Tibial artery (tissue), 4 donors: ENCODE data around the gene TMEM82.

Source experiments
- DNase-seq, 2 donors: peaks; one replicate each; pipeline ENCODE4 v3.0.0-alpha.2; 2019
- H3K27ac ChIP-seq, 2 donors: fragments of 200-600 bp; sonication (generic) in 1 of 2; 1 replicate in 1 of 2; 2 replicates in 1 of 2; pipeline ENCODE4 v1.5.1; 2018 to 2019; ENCODE audit warnings: mild to moderate bottlenecking in 1 of 2
- H3K27me3 ChIP-seq, 2 donors: fragments of 200-600 bp; sonication (generic) in 1 of 2; one replicate each; pipeline versions ENCODE4 v1.5.1 to v1.6.0; 2016 to 2019
- H3K36me3 ChIP-seq, 3 donors: fragments of 200-600 bp; sonication (generic) in 2 of 3; one replicate each; pipeline ENCODE4 v1.5.1; 2016 to 2019; ENCODE audit warnings: mild to moderate bottlenecking in 2 of 3
- H3K4me1 ChIP-seq, 4 donors: fragments of 200-600 bp; sonication (generic) in 2 of 4; 1 replicate in 3 of 4; 2 replicates in 1 of 4; pipeline ENCODE4 v1.5.1; 2016 to 2019
- H3K4me3 ChIP-seq, 2 donors: fragments of 200-600 bp; sonication (generic) in 1 of 2; 1 replicate in 1 of 2; 2 replicates in 1 of 2; pipeline ENCODE4 v1.5.1; 2018 to 2019; ENCODE audit warnings: mild to moderate bottlenecking in 2 of 2
- H3K9me3 ChIP-seq, 3 donors: fragments of 200-600 bp; sonication (generic) in 1 of 3; one replicate each; pipeline ENCODE4 v1.5.1; 2016 to 2019
- intact Hi-C: fragments of 100-400 bp; cut with DNase I; formaldehyde crosslinking; loops from one replicate; pipeline ENCODE4 v1.15.0; 2023; ENCODE audit warnings: low total_unique reads
- TF ChIP-seq, protein P1 (sequence below), 2 experiments: fragments of 200-600 bp in 1 of 2; fragments of 450-650 bp in 1 of 2; IDR thresholded peaks; one replicate each; pipeline ENCODE4 v1.5.1; 2017 to 2019; ENCODE audit warnings: antibody characterized with exemption in 2 of 2, mild to moderate bottlenecking in 1 of 2, moderate library complexity in 1 of 2

The TMEM82 gene

DNA sequence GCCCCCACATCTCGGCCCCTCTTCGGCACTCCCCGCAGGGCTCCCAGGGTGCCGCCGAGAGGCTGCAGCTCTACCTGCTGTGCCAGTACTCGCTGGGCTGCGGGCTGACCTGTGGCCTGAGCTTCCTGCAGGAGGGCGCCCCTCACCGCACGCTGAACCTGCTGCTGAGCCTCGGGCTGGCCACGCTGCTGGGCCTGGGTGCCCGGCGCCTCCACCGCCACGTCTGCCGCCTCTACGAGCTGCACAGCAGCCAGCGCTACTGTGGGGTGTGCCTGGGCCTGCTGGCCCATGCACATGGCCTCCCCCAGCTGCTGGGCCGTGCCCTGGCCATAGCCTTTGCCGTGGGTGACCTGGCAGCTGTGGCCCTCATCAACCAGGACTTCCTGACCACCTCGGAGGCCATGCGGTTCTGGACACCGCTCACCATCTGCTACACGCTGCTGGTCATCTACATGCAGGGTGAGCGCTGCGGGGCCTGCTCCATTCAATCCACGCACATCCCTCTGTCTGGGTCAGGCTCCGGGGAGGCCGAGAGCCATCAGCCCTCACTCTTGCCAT is 1.9 kb downstream of the TMEM82 start:
- TF ChIP-seq, protein P1, sequence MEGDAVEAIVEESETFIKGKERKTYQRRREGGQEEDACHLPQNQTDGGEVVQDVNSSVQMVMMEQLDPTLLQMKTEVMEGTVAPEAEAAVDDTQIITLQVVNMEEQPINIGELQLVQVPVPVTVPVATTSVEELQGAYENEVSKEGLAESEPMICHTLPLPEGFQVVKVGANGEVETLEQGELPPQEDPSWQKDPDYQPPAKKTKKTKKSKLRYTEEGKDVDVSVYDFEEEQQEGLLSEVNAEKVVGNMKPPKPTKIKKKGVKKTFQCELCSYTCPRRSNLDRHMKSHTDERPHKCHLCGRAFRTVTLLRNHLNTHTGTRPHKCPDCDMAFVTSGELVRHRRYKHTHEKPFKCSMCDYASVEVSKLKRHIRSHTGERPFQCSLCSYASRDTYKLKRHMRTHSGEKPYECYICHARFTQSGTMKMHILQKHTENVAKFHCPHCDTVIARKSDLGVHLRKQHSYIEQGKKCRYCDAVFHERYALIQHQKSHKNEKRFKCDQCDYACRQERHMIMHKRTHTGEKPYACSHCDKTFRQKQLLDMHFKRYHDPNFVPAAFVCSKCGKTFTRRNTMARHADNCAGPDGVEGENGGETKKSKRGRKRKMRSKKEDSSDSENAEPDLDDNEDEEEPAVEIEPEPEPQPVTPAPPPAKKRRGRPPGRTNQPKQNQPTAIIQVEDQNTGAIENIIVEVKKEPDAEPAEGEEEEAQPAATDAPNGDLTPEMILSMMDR (IDR thresholded peaks at IDR 0.05), result no peak
- intact Hi-C loops, result no loop called here
- Histone ChIP-seq H3K4me1 (peaks cover 0 to 75% (median 43%) of the 10 kb centered on the region in 4 donors), H3K27me3 (no peaks in the 10 kb centered on the region), H3K36me3 (peaks cover 0 to 2% (median 0%) of the 10 kb centered on the region in 3 donors), H3K4me3 (no peak overlapping the region), H3K27ac (peak overlapping the region; percentile 29 to 97), H3K9me3 (no peaks in the 10 kb centered on the region)
- DNase-seq, result no peak

DNA sequence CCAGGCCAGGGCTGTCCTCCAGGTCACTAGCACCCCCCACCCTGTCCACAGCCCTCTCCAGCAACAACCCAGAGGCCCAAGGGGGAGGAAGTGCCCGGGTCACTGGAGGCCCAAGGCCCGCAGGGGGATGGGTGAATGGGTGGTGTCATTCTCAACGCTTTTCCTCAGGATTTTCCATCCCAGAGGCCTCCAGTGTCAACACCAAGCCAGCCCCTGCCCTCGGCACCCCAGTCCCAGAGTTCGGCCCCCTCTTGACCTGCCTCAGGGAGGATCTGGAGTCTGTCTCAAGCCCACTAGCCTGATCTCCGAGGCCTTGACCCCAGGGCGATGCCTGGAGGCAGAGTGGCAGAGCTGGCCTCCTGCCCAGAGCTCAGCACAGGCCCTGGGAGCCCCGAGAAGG is 5.1 kb downstream of the TMEM82 start:
- no peak for DNase-seq
- Histone ChIP-seq H3K4me1 (peaks cover 0 to 84% (median 56%) of the 10 kb centered on the region in 4 donors), H3K27me3 (no peaks in the 10 kb centered on the region), H3K27ac (peak overlapping the region; percentile 85 to 97), H3K9me3 (no peaks in the 10 kb centered on the region), H3K4me3 (peak overlapping the region; percentile 45), H3K36me3 (no peaks in the 10 kb centered on the region)
- TF ChIP-seq, protein P1 (IDR thresholded peaks at IDR 0.05), result no peak
- intact Hi-C loops, result no loop called here

DNA sequence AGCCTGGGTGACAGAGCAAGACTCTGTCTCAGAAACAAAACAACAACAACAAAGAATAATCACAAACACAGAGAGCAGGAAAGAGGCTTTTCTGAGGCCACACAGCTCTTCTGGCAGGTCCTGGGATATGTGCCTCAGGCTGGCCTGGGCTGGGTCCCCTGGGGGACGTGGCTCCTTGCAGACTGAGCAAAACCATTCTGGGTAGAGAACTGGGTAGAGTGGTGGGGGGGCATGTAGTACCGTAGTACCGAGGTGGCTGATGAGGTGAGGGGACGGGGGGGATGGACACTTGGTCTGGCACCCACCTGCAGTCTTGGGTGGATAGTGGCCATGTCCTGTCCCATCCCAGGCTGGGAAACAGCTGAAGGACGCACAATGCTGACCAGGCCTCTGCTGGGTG is 6.0 kb downstream of the TMEM82 start:
- Histone ChIP-seq H3K4me1 (peaks cover 0 to 86% (median 53%) of the 10 kb centered on the region in 4 donors), H3K9me3 (no peaks in the 10 kb centered on the region), H3K27me3 (no peaks in the 10 kb centered on the region), H3K36me3 (no peaks in the 10 kb centered on the region), H3K4me3 (peak overlapping the region; percentile 45), H3K27ac (peak overlapping the region; percentile 85 to 97)
- no peak for DNase-seq
- intact Hi-C loops, result no loop called here
- TF ChIP-seq, protein P1 (IDR thresholded peaks at IDR 0.05), result no peak

DNA sequence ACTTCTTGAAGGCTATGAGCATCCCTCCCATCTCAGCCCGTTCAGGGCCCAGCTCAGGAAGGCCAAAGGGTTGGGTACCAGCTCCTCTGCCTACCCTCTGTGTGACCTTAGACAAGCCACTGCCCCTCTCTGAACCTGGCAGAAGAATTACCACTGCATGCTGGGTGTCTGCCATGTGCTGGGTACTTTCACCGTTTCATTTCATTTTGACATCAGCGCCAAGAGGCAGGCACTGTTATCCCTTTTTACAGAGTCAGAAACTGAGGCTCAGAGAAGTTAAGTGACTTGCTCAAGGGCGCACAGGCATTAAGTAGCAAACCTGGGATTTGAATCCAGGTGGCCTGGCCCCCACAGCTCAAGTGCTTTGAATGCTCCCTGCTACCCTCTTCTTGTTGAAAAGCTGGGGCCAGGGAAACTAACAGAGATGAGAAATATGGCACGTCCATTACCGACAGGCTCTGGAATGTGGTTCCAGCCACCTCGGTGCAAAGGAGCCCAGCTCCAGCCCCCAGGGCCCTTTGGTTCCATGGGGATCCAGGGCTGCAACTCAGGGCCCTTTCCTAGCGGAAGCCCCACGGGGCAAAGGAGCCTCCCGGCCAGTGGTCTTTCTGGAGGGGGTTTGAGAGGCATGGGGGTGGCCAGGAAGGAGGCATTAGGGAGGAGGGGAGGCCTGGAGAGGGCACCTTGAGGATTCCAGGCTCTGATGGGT is 6.5 kb downstream of the TMEM82 start:
- TF ChIP-seq, protein P1 (IDR thresholded peaks at IDR 0.05), result no peak
- Histone ChIP-seq H3K4me1 (peaks cover 0 to 91% (median 53%) of the 10 kb centered on the region in 4 donors), H3K4me3 (peak overlapping the region; percentile 45), H3K27ac (peak overlapping the region; percentile 85 to 97), H3K9me3 (no peaks in the 10 kb centered on the region), H3K36me3 (no peaks in the 10 kb centered on the region), H3K27me3 (no peaks in the 10 kb centered on the region)
- intact Hi-C loops, result no loop called here
- no peak for DNase-seq

DNA sequence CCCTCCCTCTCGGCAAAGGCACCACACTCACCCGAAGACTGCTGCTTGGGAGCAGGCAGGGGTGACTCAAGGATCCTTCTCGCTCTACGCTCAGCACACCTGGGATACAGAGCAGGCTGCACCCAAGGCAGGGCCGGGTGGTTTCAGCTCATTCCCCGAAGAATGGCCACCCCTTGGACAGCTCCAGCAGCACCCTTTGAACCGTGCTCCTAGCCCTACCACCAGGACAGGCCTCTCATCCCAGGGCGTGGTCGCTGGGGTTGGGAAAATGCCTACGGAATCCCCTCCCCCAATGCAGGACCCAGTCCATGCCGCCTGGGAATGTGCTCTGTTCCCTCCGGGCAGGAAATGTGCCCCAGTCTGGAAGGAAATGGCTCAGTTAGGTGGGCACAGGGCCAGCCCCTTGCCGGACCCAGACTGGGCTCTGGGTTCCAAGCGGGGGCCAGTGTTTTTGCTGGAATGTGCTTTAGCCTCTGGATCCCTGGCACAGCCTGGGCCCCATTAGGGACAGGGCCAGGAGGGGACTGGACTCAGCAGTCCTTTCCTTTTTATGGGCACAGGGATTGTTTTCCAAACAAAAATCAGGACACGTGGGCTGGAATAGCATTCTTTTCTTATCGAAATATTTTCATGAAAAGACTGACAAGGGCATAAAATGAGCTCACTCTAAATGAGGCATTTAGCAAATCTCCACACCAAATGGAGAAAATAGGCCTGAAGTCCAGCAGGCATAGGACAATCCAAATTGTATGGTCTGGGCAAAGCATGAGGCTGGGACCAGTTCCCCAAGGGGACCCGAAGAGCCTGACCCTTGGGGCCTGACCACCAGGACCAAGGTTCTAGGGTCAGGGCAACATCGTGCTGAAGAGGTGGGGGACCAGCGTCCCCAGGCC is 7.3 kb downstream of the TMEM82 start:
- Histone ChIP-seq H3K27me3 (no peaks in the 10 kb centered on the region), H3K4me3 (peak overlapping the region; percentile 45), H3K27ac (peak overlapping the region; percentile 85 to 97), H3K36me3 (no peaks in the 10 kb centered on the region), H3K4me1 (peaks cover 0 to 94% (median 53%) of the 10 kb centered on the region in 4 donors), H3K9me3 (no peaks in the 10 kb centered on the region)
- peak; percentile 83 to 96 for DNase-seq
- intact Hi-C loops, result no loop called here
- TF ChIP-seq, protein P1 (IDR thresholded peaks at IDR 0.05), result peak in 1 of 2 experiments; percentile 20
